Lung microvascular endothelial cell (primary cell): Measurements from ENCODE around the gene IWS1. TPM values are rescaled to one million over a fixed set of nuclear protein-coding genes. Genes with fewer than 3 reads are reported as not detected.
A peak's percentile ranks its signal among the peaks of the same experiment; 100 is the strongest.

Source experiments
- DNase-seq, 2 donors: peaks; one replicate each; pipeline versions ENCODE4 v3.0.0 to v3.0.0-alpha.2; 2010; ENCODE audit warnings: low read depth in 2 of 2
- total RNA-seq: library from RNA; depleted of rRNA; stranded (reverse); fragments of >200 nt; gene quantifications from 2 replicates; pipeline ENCODE4 v1.2.1, GENCODE V29; 2014

Gene IWS1
- total RNA-seq, 1 donor from 2014 or later: 32.1 TPM

DNA sequence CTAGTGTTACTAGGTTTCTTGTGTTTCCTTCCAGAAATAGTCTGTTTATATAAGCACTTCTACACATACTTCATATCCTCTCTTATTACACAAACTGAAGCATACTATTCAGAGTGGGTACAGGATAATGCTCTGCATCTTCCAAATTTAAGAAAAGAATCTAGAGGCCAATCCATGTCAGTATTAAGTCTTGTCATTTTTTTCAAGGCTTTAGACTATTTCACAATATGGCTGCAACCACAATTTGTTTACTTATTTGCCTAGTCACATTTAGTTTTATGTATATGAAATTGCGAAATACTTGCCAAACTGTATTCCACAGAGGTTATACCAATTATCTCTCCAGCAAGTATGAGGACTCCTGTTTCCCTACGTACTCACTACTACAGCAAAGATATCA is 27.9 kb downstream of the IWS1 start:
- peak in 1 of 2 donors; percentile 29 for DNase-seq

DNA sequence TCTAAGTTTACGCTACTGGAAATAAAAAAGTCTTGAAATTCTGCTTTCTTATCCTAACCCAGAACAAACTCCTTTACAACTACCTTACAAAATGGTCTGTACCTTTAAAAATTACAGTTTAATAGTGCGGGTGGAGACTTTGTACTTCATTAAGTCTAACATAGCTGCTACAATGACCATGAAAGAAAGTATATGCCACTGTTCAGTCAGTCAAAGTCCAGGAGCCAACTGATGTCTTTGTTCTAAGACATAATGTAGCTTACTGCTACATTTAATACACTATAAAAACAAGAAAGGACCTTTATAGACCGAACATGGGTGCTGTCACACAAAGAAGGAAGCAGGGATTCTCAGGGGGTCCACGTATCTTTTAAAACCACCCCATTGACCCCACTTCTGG is 36.0 kb downstream of the IWS1 start:
- no peak for DNase-seq

DNA sequence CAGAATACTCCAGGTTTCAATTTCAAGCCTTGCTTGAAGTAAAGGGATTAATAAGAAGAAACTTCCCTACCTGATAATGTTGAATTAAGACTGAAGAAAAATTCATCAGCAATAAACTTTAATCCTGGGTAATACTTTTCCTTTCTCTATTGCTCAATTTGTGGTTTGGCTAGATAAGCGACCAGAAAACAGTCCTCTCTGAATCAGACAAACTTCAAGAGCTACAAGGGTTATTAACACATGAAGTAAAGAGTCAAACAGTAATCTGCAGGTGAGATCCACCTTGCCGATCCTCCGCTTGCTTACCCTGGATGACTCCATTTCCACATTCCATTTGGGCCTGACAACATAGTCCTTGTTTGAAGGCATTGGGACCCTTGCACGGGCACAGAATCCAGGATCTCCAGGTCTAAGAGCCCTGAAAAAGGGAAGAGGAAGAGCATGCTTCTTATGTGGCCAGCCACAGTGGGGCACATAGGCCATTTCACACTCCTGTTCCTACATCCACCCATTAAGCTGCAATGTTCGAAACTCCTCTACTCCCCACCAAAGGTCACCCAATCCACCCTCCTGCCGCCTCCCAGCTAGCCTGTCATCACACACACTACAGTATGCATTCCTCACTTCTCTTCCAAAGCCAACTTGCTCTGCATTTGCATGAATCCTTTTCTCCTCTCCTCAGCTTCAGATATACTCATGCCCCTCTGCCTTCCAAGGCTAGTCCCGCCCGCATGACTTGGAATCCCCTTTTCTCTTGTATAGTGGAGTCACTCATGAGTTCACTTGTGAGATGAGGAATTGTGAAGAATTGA is 39.8 kb downstream of the IWS1 start:
- DNase-seq: no peak

- DNase-seq: no peak
These were observed 40.6 kb downstream of the IWS1 start for GRCh38 chr2:127485694-127486071.

- DNase-seq: no peak
These were observed 41.1 kb downstream of the IWS1 start for GRCh38 chr2:127485051-127485693.

DNA sequence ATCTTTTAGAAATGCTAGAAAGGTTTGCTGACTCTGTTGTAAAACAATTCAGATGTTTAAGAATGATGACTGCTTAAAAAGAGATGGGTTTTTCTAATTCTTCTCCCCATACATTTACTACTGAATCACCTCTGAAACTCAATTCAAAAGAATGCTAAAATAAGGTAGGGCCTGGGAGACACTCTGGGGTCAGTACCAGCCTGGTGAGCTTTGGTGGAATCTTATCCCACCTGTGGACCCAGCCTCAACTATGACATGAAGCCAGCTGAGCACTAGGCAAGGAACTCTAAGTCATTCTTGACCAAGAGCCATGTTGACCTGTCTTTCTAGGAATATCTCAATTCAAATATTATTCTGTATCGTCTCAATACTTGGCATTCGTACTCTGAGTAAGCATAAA is 44.3 kb downstream of the IWS1 start:
- DNase-seq: no peak

DNA sequence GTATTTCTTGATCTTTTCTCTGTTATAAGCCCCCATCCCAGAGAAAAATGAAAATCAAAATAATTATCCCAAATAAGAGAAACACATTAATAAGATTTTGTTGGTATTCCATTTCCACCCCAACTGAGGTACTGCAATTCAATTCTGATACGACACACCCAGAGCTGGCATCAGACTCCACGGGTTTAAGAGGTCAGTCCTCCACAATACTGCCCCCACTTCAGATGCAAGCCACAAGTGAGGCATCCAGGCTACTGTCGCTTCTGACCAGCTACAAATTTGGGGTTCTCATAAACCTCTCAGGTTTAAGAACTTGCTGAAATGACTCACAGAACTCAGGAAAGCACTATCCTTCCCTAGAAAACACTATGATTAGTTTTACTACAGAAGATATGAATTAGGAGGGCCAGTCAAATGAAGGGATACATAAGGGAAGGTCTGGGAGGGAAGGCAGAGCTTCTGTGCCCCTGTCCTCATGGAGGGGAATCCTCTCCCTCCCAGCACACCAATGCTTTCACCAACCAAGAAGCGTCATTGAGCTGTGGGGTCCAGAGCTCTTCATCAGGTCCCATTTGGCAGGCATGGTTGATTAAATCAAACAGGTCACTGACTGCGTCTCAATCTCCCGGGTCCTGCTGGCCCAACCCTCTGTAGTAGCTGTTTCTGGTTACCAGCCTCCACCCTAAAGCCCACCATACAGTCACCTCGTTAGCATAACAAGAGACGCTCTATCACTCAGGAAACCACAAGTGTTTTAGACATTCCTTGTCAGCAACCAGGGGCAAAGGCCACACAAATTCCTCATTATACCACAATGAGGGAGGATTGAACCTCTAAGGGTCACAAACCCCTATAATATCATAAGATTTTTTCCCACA is 46.2 kb downstream of the IWS1 start:
- DNase-seq: peak in 1 of 2 donors; percentile 7

DNA sequence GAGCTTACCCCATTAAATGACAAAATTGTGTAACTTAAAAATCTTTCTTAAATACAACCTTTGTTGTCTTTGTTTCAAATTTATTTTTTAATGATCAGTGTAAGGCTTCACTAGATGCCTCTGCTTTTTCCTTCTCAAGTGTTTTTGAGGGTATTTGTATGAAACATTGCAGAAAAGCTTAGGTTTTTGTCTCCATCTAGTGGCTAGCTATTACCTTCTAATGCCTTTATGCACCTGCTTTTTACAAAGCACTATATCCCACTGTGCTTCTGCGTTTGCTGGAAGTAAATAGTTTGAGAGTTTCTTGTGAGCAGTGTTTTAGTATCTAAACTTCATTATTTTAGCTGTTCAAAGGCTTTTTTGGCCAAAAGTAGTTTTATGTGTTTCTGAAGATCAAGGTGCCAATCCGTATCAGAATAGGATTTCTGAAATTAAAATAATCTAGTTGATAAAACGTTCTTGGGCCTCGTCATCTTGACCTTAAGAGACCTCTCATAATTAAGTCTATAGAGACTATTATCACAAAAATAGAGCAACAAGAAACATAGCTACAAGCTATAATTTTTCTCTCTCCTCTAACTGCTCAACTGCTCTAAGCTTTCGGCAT is 47.0 kb downstream of the IWS1 start:
- peak; percentile 70 to 76 for DNase-seq

GRCh38 chr2:127475788-127476187 is 50.5 kb downstream of the IWS1 start:
- DNase-seq: no peak

- DNase-seq: no peak
These were observed 54.0 kb downstream of the IWS1 start for GRCh38 chr2:127472268-127472667.

GRCh38 chr2:127471286-127471988 is 54.9 kb downstream of the IWS1 start:
- no peak for DNase-seq

DNA sequence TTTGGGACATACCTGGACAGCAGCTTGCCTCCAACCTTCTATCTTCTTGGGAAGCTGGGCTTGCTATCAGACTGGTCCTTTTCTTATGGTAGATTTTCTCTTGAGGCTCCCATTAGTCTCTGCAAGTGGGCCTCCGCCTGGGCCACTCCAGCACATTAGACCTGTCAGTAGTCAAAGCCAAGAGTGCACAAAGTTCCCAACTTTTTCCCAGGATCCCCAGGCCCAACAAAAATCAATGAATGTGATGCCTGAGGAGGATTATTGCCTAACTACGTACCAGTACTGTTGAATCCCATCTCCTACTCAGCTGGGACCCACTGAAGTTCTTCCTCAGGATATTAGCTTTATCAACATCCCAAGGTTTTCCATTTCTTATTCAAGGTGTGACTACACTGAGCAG is 56.3 kb downstream of the IWS1 start:
- DNase-seq: no peak

DNA sequence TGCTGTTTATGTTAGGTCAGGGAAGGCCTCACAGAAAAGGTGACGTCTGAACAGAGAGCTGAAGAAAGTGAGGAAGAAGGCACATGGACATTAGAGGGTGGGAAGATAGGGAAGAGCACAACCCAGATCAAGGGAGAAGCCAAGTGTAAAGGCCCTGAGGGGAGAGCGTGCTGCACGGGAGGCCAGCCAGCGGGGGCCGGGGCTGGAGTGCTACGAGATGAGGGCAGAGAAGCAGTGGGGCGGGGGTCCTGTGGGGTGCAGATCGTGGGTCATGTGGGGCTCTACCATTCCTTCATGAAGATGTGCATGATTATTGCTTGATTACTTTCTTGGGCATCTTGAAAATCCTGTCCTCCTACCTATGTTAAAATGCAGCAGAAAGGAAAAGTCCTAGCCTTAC is 57.2 kb downstream of the IWS1 start:
- DNase-seq: no peak

- no peak for DNase-seq
These were observed 61.0 kb downstream of the IWS1 start for GRCh38 chr2:127465258-127465657.

- DNase-seq: no peak
These were observed 61.6 kb downstream of the IWS1 start for GRCh38 chr2:127464470-127465257.

- no peak for DNase-seq
These were observed 62.9 kb downstream of the IWS1 start for GRCh38 chr2:127463155-127463991.

DNA sequence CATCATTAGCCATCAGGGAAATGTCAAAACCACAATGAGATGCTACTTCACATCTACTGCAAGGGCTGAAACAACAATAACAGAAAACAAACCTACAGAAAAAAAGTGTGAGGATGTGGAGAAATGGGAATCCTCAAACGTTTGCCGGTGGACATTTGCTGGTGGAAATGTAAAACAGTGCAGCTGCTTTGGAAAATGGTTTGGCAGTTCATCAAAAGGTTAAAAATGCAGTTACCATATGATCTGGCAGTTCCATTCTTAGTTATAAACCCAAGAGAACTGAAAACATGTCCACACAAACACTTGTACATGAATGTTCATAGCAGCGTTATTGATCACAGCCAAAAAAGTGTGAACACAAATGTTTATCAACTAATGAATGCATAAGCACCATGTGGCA is 63.8 kb downstream of the IWS1 start:
- DNase-seq: no peak

GRCh38 chr2:127456960-127457359 is 69.3 kb downstream of the IWS1 start:
- DNase-seq: no peak
